T-helper 2 cell treated with Interferon-gamma antibody and Interleukin-4, amounts not matched to agents 100 ng/mL and 5 ng/mL, for 36 hours (primary cell): Measurements from ENCODE around the gene NFKB1. TPM values are rescaled to one million over a fixed set of nuclear protein-coding genes. Genes with fewer than 3 reads are reported as not detected.
"Not testable (repeated sequence)": the region's sequence is repeated elsewhere in the genome, so short reads cannot be mapped to it uniquely, and the experiment has no call there.

ENCODE experiments used
- intact Hi-C: fragments of 100-400 bp; cut with micrococcal nuclease; formaldehyde crosslinking; loops from one replicate; pipeline ENCODE4 v1.15.1; 2023
- total RNA-seq: library from RNA; stranded (reverse); gene quantifications from 2 replicates; pipeline ENCODE4 v1.2.3, GENCODE V29; 2022

NFKB1 gene
- total RNA-seq, 1 donor from 2014 or later: 141 TPM

DNA sequence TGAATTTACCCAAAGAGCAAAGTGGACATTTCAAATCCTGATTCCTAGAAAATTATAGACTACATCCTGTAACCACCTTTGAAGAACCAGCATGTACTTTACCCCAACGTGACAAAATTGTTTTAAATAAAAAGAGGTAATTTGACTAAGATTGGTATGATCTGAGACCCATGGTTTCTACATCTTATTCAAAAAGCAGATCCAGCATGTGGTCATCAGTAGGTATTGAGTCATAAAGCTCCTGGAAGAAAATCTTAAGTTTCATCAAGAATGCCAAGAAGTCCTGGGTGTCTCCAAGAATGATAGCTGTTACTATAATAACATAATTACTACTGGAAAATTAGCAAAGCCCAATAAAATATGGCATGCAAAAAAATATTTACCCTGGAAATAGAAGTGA is 61.8 kb downstream of the NFKB1 start:
- intact Hi-C loops: loop anchor here (10.0 kb wide), 1 partner anchor 52 kb away; no protein-coding TSS in a partner anchor

DNA sequence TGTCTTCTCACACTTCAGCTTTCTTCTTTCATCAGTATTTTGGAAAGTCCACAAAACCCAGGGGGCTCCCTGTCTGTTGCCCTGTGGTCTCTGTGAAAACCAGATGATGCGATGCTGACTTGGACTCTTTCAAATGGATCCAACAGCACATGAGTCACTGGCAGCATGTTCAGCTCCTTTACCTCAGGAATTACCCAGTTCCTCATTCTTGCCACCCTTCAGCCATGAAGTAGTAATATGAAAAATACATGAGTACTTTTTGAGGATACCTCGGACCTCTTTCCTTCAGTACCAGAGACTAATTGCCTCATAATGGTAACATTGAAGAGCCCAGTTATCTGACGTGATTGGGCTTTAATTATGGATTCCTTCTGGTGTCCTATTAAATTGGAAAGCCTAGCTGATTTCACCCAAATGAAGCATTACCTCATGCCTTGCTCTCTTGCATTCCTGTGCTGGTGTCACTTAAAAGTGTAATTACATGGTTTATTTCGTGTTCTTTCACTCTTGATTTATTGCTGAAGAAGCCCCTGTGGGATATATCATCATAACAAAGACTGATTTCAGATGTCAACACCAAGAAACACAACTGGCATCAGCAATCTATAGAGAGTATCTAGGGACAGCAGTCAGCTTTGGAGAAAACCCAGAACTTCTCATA is 63.4 kb downstream of the NFKB1 start:
- intact Hi-C loops: loop anchor here (10.0 kb wide), 1 partner anchor 50 kb away; no protein-coding TSS in a partner anchor

DNA sequence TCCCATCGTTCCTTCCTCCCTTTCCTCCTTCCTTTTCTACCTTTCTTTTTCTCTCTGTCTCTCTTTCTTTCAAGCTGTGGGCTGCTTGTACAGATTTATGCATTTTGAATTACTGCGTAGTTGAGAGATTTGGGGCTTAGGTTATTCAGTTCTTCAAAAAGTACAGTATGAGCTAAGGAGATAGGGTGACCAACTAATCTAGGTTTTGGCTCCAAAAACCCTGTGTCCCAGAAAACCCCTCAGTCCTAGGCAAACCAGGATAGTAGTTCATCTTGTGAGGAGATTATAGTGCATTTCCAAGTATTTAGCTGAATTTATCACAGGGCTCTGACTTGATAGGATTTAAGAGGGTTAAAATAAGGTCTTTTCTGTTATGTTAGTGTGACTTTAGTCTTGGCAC is 64.5 kb downstream of the NFKB1 start:
- intact Hi-C loops: loop anchor here (10.0 kb wide), 1 partner anchor 49 kb away; no protein-coding TSS in a partner anchor

DNA sequence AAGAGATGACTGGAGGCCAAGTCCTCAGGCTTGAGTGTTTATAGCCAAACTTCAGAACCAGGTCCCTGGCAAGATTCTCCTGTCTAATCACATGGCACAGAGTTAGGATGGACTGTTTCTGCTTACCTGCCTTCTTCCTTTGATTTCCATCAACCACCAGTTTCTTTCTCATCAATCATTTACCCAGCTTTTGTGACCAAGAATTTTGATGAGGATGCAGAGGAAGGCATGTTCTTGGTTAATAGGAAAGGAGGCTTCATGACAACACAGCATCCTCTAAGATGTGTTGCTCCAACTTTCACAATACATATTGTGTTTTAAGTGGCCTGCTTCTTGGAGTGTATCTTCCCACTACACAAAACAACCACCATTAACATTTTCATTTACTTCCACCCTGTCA is 65.3 kb downstream of the NFKB1 start:
- intact Hi-C loops: loop anchor here (10.0 kb wide), 1 partner anchor 48 kb away; no protein-coding TSS in a partner anchor

DNA sequence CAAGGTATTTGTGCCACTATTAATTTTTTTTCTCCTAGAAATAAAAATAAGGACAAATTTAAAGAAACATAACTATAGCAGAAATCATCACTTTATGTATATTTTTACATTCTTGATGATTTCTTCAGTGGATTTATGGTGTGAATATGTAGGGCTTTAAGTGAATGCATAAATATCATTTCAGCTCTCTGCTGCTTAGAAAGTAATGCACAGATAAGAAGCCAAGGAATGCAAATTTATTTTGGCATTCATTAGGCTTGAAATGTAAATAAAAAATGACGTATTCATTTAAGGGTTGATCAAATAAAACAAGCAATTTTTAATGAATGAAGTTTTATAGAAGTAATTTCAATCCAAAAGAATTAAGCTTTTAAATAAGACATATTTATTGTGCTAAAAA is 66.3 kb downstream of the NFKB1 start:
- intact Hi-C loops: loop anchor here (10.0 kb wide), 1 partner anchor 47 kb away; no protein-coding TSS in a partner anchor

DNA sequence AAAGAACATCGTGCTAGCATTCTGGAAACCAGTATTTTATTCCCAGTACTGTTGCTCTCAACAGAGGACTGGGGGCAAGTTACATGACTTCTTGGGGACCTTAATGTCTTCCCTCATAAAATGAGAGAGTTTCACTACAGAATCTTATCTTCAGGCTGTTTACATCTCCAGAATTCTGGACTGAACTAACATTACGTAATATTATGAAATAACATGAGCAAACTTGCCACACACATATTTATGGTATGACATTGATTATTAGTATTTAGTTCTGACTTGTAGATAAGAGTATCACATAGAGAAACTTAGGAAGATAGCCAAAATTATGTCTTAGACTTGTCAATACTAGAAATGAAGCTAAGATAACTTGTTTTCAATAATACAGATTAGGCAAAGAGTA is 68.0 kb downstream of the NFKB1 start:
- intact Hi-C loops: loop anchor here (10.0 kb wide), 1 partner anchor 46 kb away; no protein-coding TSS in a partner anchor

DNA sequence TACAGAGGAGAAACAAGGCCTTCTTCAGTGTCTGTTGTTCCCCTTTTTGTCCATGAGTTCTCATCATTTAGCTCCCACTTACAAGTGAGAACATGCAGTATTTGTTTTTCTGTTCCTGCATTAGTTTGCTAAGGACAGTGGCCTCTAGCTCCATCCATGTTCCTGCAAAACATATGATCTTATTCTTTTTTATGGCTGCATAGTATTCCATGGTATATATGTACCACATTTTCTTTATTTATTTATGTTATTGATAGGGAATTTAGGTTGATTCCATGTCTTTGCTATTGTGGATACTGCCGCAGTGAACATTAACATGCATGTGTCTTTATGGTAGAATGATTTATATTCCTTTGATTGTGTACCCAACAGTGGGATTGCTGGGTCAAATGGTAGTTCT is 69.1 kb downstream of the NFKB1 start:
- intact Hi-C loops: not testable (repeated sequence)

DNA sequence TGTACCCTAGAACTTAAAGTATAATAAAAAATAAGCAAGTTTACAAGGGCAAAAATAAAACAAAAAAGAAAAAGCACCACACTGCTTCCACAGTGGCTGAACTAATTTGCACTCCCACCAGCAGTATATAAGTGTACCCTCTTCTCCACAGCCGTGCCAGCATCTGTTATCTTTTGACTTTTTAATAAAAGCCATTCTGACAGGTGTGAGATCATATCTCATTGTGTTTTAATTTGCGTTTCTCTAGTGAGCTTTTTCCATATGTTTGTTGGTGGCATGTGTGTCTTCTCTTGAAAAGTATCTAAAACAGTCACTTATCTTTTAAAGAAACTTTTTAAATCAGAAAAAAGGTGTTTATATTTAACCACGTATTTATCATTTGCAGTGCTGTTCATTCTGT is 71.3 kb downstream of the NFKB1 start:
- intact Hi-C loops: no loop called here

DNA sequence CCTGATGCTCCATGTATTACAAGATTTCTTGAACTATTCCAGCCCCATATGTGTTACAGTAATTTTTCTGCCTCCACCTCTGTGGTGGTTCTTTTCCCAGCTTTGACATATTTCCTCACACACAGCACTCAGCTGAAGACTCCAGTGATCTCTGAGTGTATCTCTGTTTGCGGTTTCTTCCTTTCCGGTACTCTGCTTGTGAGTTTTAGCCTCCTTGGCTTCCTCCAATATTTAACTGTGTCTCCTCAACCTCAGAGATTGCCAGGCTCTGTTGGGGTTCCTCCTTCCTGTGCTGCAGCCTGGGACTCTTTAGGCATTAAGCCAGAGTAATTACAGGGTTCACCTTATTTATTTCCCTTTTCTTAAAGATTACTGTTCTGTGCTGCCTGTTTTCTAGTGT is 73.2 kb downstream of the NFKB1 start:
- intact Hi-C loops: no loop called here

DNA sequence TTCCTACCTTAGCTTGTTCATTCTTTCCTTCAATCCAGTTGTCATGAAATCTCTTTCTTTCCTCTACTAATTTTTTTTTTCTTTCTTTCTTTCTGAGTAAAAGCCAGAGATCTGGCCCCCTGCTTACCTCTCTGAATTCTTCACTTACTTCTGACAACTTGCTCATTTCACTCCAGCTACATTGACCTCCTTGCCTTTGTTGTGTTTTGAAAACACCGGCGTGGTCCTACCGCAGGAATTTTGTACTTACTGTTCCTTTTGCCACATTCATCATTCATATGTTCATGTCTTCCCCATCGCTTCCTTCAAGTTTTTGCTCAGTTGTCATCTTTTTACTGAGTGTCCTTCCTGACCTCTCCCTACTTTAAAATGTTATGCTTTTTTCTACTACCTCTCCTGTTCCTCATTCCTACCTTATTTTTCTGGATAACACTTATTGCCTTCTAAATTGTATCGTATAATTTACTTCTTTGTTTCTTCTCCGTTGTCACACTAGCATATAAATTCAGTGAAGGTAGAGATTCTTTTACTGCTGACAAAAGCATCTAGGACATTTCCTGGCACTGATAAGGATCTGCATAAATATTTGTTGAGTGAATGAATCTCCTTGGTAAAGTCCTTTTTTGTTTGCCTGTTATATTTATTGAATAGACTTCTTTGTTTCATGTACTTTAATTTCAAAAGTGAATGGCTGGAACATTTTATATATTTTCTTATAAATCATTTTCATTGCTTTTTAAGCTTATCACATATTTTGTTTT is 74.4 kb downstream of the NFKB1 start:
- intact Hi-C loops: no loop called here

DNA sequence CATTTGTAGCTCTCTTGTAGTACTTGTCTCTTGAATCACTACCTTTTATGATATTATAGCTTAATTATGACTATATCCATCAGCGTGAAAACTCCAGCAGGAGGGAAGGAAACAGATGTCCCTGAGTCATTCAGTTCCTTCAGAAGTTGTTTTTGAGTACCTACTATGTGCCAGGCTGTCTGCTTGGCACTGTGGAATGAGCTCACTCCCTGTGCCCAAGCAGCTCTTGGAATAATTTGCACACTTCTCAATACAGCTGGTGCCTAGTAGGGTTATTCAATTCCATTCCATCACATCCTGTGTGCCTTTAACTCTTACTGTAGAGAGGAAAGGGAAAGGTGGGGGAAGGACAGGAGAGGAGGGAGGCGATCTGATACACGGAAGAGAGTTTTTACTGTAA is 77.1 kb downstream of the NFKB1 start:
- intact Hi-C loops: no loop called here

DNA sequence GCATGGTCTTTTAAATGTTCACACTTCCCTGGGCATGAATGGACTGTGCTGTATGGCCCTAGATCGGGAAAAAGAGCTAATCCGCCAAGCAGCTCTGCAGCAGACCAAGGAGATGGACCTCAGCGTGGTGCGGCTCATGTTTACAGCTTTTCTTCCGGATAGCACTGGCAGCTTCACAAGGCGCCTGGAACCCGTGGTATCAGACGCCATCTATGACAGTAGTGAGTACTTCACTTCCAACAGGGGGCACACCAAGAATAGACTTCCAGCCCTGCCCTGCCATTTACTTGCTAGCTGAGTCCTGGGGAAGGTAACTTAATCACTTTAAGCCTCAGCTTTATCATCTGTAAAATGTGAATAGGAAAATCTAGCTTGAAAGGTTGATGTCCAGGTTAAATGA is 77.7 kb downstream of the NFKB1 start:
- intact Hi-C loops: loop anchor here (1.0 kb wide), 1 partner anchor 46 kb away; no protein-coding TSS in a partner anchor

DNA sequence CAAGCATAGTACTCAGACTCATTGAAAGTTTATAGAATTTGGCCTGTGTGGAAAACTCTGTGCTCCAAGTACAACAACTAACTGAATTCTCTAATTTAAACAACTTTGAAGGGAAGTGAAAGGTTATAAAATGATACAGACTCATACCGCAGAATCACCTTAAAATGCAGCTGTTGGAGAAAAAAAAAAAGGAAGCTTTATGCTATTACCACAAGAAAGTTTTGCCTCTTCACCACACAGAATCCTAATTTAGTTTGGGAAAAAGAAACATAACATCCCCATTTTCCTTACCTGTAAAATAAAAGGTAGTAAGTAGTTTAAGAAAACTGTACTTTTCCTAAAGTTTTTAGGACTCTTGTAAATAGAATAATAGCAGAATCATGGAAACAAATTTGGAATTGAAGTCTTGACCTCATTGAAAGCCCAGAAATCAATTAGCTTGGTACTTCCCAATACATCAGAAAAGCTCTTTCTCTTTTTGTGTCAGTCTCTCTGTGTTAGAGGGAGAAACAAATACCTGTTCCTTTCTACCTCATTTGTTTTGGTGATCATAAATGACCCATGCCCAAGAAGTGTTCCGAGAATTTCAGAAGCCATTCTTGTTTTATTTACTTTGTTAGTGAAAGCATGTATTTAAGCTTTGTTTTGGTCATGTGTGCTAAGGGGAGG is 78.8 kb downstream of the NFKB1 start:
- intact Hi-C loops: loop anchor here (1.0 to 10.0 kb wide), 2 partner anchors 45 to 235 kb away; partner anchors contain the start of gene SLC39A8

DNA sequence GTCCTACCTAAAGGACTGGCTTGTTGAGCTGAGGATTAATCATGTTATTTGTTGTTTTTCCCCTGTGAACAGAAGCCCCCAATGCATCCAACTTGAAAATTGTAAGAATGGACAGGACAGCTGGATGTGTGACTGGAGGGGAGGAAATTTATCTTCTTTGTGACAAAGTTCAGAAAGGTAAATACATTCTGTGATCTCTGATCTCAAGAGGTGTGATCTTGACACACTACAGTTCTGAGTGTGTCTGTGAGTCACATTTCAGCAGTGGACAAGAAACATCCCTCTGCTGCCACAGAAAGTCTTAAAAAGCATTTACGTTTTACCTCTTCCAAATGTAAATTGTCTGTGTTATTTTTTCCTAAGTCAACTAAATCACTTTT is 79.3 kb downstream of the NFKB1 start:
- intact Hi-C loops: loop anchor here (10.0 kb wide), 1 partner anchor 236 kb away; the partner anchor contains the start of gene SLC39A8

DNA sequence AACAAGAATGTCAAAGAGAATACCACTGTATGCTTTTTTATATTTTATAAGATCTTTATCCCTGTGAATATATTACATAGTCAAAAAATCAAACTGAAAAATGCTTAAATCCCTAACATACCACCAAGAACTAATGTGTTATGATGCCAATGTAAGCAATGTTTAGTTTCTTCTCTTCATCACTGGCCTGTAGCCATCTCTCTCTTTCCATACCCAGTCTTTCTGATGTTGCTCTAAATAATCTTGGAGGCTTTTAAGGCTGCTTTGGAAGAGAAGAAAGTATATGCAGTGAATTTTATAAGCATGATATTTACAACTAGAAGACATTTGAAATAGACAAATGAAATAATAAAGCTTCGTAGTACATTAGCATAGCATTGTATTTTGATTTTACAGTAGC is 82.9 kb downstream of the NFKB1 start:
- intact Hi-C loops: loop anchor here (10.0 kb wide), 1 partner anchor 239 kb away; the partner anchor contains the start of gene SLC39A8

DNA sequence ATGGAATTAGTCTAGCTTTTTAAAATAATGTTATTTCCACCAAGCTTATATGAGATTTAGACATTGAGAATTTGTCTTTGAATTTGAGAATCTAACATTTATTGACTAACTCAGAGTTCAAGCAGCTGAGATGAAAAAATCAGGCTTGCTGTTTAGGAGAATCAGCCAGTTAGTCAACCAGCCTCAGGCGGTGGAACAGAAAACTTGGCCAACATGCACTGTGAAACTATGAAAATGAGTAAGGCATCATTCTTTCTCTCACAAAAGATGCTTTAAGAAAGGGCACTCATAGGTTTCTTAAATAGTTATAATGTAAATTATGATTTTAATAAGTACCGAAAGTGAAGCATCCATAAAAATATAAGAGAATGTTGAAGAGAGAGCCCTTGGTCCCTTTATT is 84.2 kb downstream of the NFKB1 start:
- intact Hi-C loops: loop anchor here (5.0 to 10.0 kb wide), 2 partner anchors 38 to 241 kb away; partner anchors contain the start of gene SLC39A8

DNA sequence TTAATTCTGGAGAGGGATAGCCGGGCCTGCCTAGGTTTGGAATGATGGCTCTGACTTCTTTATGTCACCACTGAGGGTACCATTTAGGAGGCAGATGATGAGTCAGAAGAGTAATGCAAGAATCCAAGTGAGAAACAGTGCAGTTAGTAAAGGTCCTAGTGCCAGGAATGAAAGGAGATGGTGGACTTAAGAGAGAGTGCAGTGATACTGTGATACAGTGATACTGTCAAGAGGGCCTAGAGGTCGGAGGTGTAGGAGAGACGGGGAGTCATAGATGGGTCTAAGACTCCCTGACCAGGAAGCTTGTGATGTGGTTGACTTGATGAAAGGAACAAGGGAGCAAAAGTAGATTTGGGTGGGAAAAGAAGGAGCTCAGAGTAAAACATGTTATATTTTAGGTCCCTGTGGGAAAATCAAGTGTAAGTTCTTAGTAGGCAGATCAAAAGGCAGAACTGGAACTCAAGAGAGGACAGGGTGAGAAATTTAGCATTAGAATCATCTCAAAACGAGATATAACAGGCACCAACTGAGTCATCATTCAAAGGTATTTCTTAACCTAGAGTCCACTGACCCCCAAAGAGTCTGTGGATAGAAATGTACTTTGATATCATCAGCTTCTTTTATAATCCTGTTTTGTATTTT is 85.0 kb downstream of the NFKB1 start:
- intact Hi-C loops: loop anchor here (1.0 to 10.0 kb wide), 5 partner anchors 8 to 241 kb away; partner anchors contain the start of genes NFKB1 and SLC39A8

DNA sequence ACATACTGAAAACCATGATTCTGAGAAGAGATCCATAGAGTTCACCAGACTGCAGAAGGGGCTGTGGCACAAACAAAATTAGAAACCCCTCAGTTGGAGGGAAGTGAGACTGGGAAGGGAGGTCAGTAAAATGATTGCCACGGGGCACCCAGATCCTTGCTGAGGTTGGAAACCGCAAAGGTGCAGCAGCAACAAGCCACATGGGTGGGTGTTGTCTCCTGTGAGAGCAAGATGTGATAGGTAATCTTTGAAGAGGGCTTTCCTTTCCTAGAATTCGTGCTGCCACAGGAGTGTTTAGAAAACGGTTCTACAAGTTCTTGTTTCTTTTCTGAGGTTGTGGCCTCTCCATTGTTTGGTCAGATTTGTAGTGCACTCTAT is 85.5 kb downstream of the NFKB1 start:
- intact Hi-C loops: loop anchor here (1.0 to 10.0 kb wide), 5 partner anchors 8 to 242 kb away; partner anchors contain the start of genes NFKB1 and SLC39A8

DNA sequence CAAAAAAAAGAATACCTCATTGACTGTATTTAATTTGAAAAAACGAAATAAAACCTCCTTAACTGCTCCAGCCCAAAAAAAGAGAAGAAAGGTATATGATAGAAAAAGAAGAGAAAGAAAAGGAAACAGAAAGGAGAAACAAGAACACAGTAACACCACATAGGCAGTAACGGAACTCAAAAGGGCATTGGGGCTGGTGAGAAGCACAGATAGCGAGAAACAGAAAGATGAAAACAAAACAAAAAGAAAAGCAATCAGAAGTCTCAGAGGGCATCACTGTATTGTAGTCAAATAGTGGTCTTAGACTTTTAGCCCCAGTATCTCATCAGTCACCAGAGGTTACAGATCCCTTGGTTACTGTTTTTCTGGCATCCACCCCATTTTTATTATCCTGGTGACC is 88.6 kb downstream of the NFKB1 start:
- intact Hi-C loops: loop anchor here (5.0 to 10.0 kb wide), 2 partner anchors 42 to 245 kb away; partner anchors contain the start of gene SLC39A8

DNA sequence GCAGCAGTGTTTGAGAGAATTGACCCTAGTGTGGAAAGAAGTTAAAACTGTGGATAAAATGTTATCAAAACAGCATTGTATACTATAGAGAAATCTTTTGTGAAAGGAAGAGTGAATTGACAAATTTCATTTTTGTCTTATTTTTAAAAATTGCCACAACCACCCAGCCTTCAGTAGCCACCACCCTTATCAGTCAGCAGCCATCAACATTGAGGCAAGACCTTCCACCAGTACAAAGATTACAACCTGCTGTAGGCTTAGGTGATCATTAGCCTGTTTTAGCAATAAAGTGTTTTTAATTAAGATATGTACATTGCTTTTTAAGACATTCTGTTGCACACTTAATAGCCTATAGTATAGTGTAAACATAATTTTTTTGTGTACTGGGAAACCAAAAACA is 91.1 kb downstream of the NFKB1 start:
- intact Hi-C loops: no loop called here

DNA sequence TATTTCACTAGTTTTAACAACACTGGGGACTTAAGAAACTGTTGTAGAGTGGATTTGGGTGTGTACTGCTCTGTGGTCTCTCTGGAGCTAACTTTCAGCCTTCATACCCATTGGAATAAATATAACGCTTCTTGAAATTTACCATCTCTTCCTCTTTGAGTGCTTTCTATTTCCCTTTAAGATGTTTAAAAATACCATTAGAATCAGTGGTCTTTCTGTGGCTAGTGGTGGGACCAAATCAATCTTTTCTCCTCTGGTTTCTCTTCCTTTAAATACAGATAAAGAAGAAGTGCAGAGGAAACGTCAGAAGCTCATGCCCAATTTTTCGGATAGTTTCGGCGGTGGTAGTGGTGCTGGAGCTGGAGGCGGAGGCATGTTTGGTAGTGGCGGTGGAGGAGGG is 92.0 kb downstream of the NFKB1 start:
- intact Hi-C loops: no loop called here
